Trophoblast cell (in vitro differentiated cells and primary cell): ENCODE results near the gene CDC42BPB.
"Not testable (repeated sequence)": the region's sequence is repeated elsewhere in the genome, so short reads cannot be mapped to it uniquely, and the experiment has no call there.

ENCODE experiments used
- DNase-seq, 2 donors: peaks; one replicate each; pipeline ENCODE4 v3.0.0-alpha.2; 2016
- H2AFZ ChIP-seq: 2 replicates; pipeline ENCODE4 v1.6.1; 2013; ENCODE audit warnings: low read length, moderate library complexity, mild to moderate bottlenecking; ENCODE audit not compliant: insufficient read depth, poor library complexity
- H2AK5ac ChIP-seq: 2 replicates; pipeline ENCODE4 v1.6.1; 2013; ENCODE audit warnings: mild to moderate bottlenecking, low read length
- H2BK120ac ChIP-seq: 2 replicates; pipeline ENCODE4 v1.6.1; 2013; ENCODE audit warnings: low read length, mild to moderate bottlenecking, moderate library complexity; ENCODE audit not compliant: insufficient read depth, poor library complexity
- H2BK12ac ChIP-seq: 2 replicates; pipeline ENCODE4 v1.6.1; 2013; ENCODE audit warnings: mild to moderate bottlenecking, low read length, moderate library complexity
- H2BK5ac ChIP-seq: 2 replicates; pipeline ENCODE4 v1.6.1; 2013; ENCODE audit warnings: low read length, low read depth, moderate library complexity, mild to moderate bottlenecking; ENCODE audit not compliant: poor library complexity
- H3K14ac ChIP-seq: 2 replicates; pipeline ENCODE4 v1.6.1; 2013; ENCODE audit warnings: mild to moderate bottlenecking, low read length
- H3K18ac ChIP-seq: 2 replicates; pipeline ENCODE4 v1.6.1; 2013; ENCODE audit warnings: mild to moderate bottlenecking, low read length
- H3K23ac ChIP-seq: 2 replicates; pipeline ENCODE4 v1.6.1; 2013; ENCODE audit warnings: low read length
- H3K27ac ChIP-seq: 2 replicates; pipeline ENCODE4 v1.5.1; 2013; ENCODE audit warnings: low read depth, mild to moderate bottlenecking, inconsistent platforms, low read length, moderate library complexity
- H3K27me3 ChIP-seq: 2 replicates; pipeline ENCODE4 v1.6.1; 2013; ENCODE audit warnings: inconsistent platforms, mild to moderate bottlenecking, low read length, moderate library complexity; ENCODE audit not compliant: insufficient read depth
- H3K36me3 ChIP-seq, 2 experiments: 1 replicate in 1 of 2; 2 replicates in 1 of 2; pipeline ENCODE4 v1.6.1; 2013; ENCODE audit warnings: low read length in 2 of 2, mild to moderate bottlenecking in 2 of 2, moderate library complexity in 1 of 2; ENCODE audit not compliant: insufficient read depth in 2 of 2, control insufficient read depth in 1 of 2
- H3K4ac ChIP-seq: 2 replicates; pipeline ENCODE4 v1.6.1; 2013; ENCODE audit warnings: low read depth, mild to moderate bottlenecking, low read length, moderate library complexity
- H3K4me1 ChIP-seq, 2 experiments: 1 replicate in 1 of 2; 2 replicates in 1 of 2; pipeline ENCODE4 v1.6.1; 2013; ENCODE audit warnings: low read length in 2 of 2, mild to moderate bottlenecking in 2 of 2, moderate library complexity in 1 of 2; ENCODE audit not compliant: insufficient read depth in 2 of 2, control insufficient read depth in 1 of 2
- H3K4me2 ChIP-seq: 2 replicates; pipeline ENCODE4 v1.6.1; 2013; ENCODE audit warnings: inconsistent platforms, mild to moderate bottlenecking, low read length, moderate library complexity
- H3K4me3 ChIP-seq: 2 replicates; pipeline ENCODE4 v1.5.1; 2013; ENCODE audit warnings: mild to moderate bottlenecking, low read depth, low read length, inconsistent platforms
- H3K79me1 ChIP-seq: one replicate; pipeline ENCODE4 v1.6.1; 2013; ENCODE audit warnings: low read length
- H3K79me2 ChIP-seq: 2 replicates; pipeline ENCODE4 v1.6.1; 2013; ENCODE audit warnings: low read length, mild to moderate bottlenecking; ENCODE audit not compliant: control insufficient read depth, insufficient read depth, poor library complexity
- H3K9ac ChIP-seq: 2 replicates; pipeline ENCODE4 v1.6.1; 2013; ENCODE audit warnings: mild to moderate bottlenecking, low read length
- H3K9me3 ChIP-seq: 2 replicates; pipeline ENCODE4 v1.6.1; 2013; ENCODE audit warnings: low read depth, mild to moderate bottlenecking, control low read depth, inconsistent platforms, low read length; ENCODE audit not compliant: insufficient read depth
- H4K12ac ChIP-seq: 2 replicates; pipeline ENCODE4 v1.6.1; 2013; ENCODE audit warnings: low read depth, mild to moderate bottlenecking, low read length, moderate library complexity
- H4K8ac ChIP-seq: 2 replicates; pipeline ENCODE4 v1.6.1; 2013; ENCODE audit warnings: low read depth, mild to moderate bottlenecking, low read length, moderate library complexity
- H4K91ac ChIP-seq: one replicate; pipeline ENCODE4 v1.6.1; 2013; ENCODE audit warnings: low read depth, mild to moderate bottlenecking, low read length, moderate library complexity
- WGBS: extraction: QIAGEN DNeasy Blood & Tissue Kit; methylation state at CpG from one replicate; pipeline ENCODE4 v1.1.7; 2013; ENCODE audit warnings: missing lambda C conversion rate; ENCODE audit not compliant: insufficient read length, insufficient coverage; ENCODE audit errors: extremely low coverage; 5-methylcytosine and 5-hydroxymethylcytosine counted together

CDC42BPB gene

GRCh38 chr14:103052407-103052806 is 4.9 kb downstream of the CDC42BPB start:
- H3K27me3 ChIP-seq: no peaks in the 10 kb centered on the region
- no peaks in the 10 kb centered on the region for H3K36me3 ChIP-seq
- no peak overlapping the region for H4K91ac ChIP-seq
- H2BK120ac ChIP-seq: no peak overlapping the region
- H4K12ac ChIP-seq: no peak overlapping the region
- no peak overlapping the region for H2AK5ac ChIP-seq
- no peak overlapping the region for H3K27ac ChIP-seq
- H3K18ac ChIP-seq: no peak overlapping the region
- no peak for DNase-seq
- no peak overlapping the region for H3K9ac ChIP-seq
- H3K4me1 ChIP-seq: peaks cover 2 to 3% of the 10 kb centered on the region in 2 experiments
- H3K4ac ChIP-seq: peak overlapping the region; percentile 15
- no CpG with 5 or more reads among the region's 10 CpGs for WGBS
- no peak overlapping the region for H3K23ac ChIP-seq
- peaks cover 9% of the 10 kb centered on the region for H3K79me1 ChIP-seq
- no peak overlapping the region for H4K8ac ChIP-seq
- H2AFZ ChIP-seq: no peak overlapping the region
- H3K4me3 ChIP-seq: no peak overlapping the region
- H2BK12ac ChIP-seq: no peak overlapping the region
- H3K4me2 ChIP-seq: no peak overlapping the region
- H3K9me3 ChIP-seq: no peaks in the 10 kb centered on the region
- no peak overlapping the region for H3K14ac ChIP-seq
- H2BK5ac ChIP-seq: no peak overlapping the region
- peaks cover 17% of the 10 kb centered on the region for H3K79me2 ChIP-seq

- H2AFZ ChIP-seq: no peak overlapping the region
- H3K4me1 ChIP-seq: peaks cover 0 to 3% of the 10 kb centered on the region in 2 experiments
- H3K4ac ChIP-seq: no peak overlapping the region
- no peaks in the 10 kb centered on the region for H3K79me1 ChIP-seq
- no peak overlapping the region for H3K9ac ChIP-seq
- H4K91ac ChIP-seq: no peak overlapping the region
- H4K8ac ChIP-seq: no peak overlapping the region
- no peak overlapping the region for H3K14ac ChIP-seq
- H3K27me3 ChIP-seq: no peaks in the 10 kb centered on the region
- H2BK12ac ChIP-seq: no peak overlapping the region
- no peak overlapping the region for H3K4me2 ChIP-seq
- H3K18ac ChIP-seq: no peak overlapping the region
- peaks cover 10% of the 10 kb centered on the region for H3K79me2 ChIP-seq
- H3K36me3 ChIP-seq: peaks cover 2 to 4% of the 10 kb centered on the region in 2 experiments
- no peak overlapping the region for H3K27ac ChIP-seq
- H2AK5ac ChIP-seq: no peak overlapping the region
- no CpG with 5 or more reads among the region's 5 CpGs for WGBS
- no peak overlapping the region for H2BK120ac ChIP-seq
- DNase-seq: no peak
- no peak overlapping the region for H3K4me3 ChIP-seq
- no peaks in the 10 kb centered on the region for H3K9me3 ChIP-seq
- no peak overlapping the region for H2BK5ac ChIP-seq
- no peak overlapping the region for H3K23ac ChIP-seq
- no peak overlapping the region for H4K12ac ChIP-seq
Observed at GRCh38 chr14:103050935-103051334, 6.4 kb downstream of the CDC42BPB start.

- H2BK120ac ChIP-seq, H4K91ac ChIP-seq, H2AFZ ChIP-seq, H2BK12ac ChIP-seq, H3K18ac ChIP-seq, H3K23ac ChIP-seq, H2BK5ac ChIP-seq, H3K4me3 ChIP-seq, H3K9me3 ChIP-seq, DNase-seq, H2AK5ac ChIP-seq, H4K12ac ChIP-seq, H3K79me1 ChIP-seq, H3K27ac ChIP-seq, H3K79me2 ChIP-seq, H3K14ac ChIP-seq, H3K9ac ChIP-seq, H3K27me3 ChIP-seq, H3K4me2 ChIP-seq, H3K4me1 ChIP-seq, H4K8ac ChIP-seq, H3K36me3 ChIP-seq: not testable (repeated sequence)
- WGBS: no CpG with 5 or more reads among the region's 8 CpGs
- H3K4ac ChIP-seq: peak overlapping the region; percentile 18
Observed at GRCh38 chr14:103047453-103047852, 9.9 kb downstream of the CDC42BPB start.

GRCh38 chr14:103045371-103045869 is 11.9 kb downstream of the CDC42BPB start:
- Histone ChIP-seq H3K36me3 (peaks cover 12 to 13% of the 10 kb centered on the region in 2 experiments), H3K4ac (peak overlapping the region; percentile 4), H3K4me1 (peaks cover 0 to 2% of the 10 kb centered on the region in 2 experiments), H3K79me1 (no peaks in the 10 kb centered on the region), H3K4me2 (no peak overlapping the region), H4K91ac (no peak overlapping the region), H3K9me3 (no peaks in the 10 kb centered on the region), H4K12ac (no peak overlapping the region), H3K9ac (no peak overlapping the region), H2AK5ac (no peak overlapping the region), H2BK120ac (no peak overlapping the region), H3K18ac (no peak overlapping the region), H3K14ac (no peak overlapping the region), H3K27me3 (no peaks in the 10 kb centered on the region), H2BK5ac (no peak overlapping the region), H3K4me3 (no peak overlapping the region), H3K27ac (no peak overlapping the region), H2AFZ (no peak overlapping the region), H3K23ac (no peak overlapping the region), H2BK12ac (no peak overlapping the region), H4K8ac (no peak overlapping the region), H3K79me2 (peaks cover 13% of the 10 kb centered on the region)
- DNase-seq: no peak
- WGBS: no CpG with 5 or more reads among the region's 15 CpGs
